ENCODE data around the gene NSG2.

NSG2 gene

DNA sequence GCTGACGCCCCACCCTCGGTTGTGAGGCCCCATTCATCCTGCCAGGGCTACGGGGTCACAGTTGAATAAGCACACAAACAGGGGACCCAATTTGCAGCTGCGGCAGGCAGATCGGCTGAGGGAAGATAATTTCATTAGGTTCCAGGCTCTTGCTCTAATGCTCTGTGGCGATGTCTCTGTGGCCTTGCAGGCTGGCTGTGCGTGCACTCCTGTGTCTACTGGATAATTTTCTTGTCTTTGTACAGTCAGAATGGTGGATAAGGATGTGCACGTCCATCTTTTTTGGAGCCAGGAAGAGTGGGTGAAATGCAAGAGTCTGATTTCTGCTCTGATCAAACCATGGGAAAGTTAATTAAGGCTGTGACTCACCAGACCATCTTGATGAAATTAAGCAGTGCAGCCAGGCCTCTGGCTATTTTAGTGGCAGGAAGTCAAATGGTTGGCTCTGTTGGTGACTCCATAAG, 39.2 kb downstream of the NSG2 start:
- Histone ChIP-seq H3K4me3 (ENCODE audit: low read length, poor library complexity, severe bottlenecking) (no peak overlapping the region), H3K9me2 (replicated peaks; ENCODE audit: low read depth, low read length) (no peaks in the 10 kb centered on the region), H2AFZ (ENCODE audit: low read length) (no peak overlapping the region), H3K79me2 (ENCODE audit: insufficient read depth, low read length) (no peaks in the 10 kb centered on the region), H3K36me3 (ENCODE audit: insufficient read depth, low read length) (no peaks in the 10 kb centered on the region), H4K20me1 (ENCODE audit: insufficient read depth, low read length, poor library complexity, severe bottlenecking) (no peaks in the 10 kb centered on the region), H3K9ac (ENCODE audit: low read depth, low read length, poor library complexity, severe bottlenecking) (no peak overlapping the region), H3K9me3 (ENCODE audit: insufficient read depth, low read depth, low read length) (no peaks in the 10 kb centered on the region), H3K4me2 (ENCODE audit: low read depth, low read length, poor library complexity, severe bottlenecking) (no peak overlapping the region), H3K27me3 (ENCODE audit: insufficient read depth, low read length, poor library complexity, severe bottlenecking) (no peaks in the 10 kb centered on the region), H3F3A (ENCODE audit: low read depth) (no peaks in the 10 kb centered on the region), H3K4me1 (ENCODE audit: insufficient read depth, low read length, poor library complexity, severe bottlenecking) (no peaks in the 10 kb centered on the region)
- TF ChIP-seq EZH2phosphoT487 (IDR thresholded peaks at IDR 0.05; ENCODE audit: borderline replicate concordance): no peak
- TF ChIP-seq, protein P1, sequence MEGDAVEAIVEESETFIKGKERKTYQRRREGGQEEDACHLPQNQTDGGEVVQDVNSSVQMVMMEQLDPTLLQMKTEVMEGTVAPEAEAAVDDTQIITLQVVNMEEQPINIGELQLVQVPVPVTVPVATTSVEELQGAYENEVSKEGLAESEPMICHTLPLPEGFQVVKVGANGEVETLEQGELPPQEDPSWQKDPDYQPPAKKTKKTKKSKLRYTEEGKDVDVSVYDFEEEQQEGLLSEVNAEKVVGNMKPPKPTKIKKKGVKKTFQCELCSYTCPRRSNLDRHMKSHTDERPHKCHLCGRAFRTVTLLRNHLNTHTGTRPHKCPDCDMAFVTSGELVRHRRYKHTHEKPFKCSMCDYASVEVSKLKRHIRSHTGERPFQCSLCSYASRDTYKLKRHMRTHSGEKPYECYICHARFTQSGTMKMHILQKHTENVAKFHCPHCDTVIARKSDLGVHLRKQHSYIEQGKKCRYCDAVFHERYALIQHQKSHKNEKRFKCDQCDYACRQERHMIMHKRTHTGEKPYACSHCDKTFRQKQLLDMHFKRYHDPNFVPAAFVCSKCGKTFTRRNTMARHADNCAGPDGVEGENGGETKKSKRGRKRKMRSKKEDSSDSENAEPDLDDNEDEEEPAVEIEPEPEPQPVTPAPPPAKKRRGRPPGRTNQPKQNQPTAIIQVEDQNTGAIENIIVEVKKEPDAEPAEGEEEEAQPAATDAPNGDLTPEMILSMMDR (conservative IDR thresholded peaks at IDR 0.05; ENCODE audit: low read length): no peak

DNA sequence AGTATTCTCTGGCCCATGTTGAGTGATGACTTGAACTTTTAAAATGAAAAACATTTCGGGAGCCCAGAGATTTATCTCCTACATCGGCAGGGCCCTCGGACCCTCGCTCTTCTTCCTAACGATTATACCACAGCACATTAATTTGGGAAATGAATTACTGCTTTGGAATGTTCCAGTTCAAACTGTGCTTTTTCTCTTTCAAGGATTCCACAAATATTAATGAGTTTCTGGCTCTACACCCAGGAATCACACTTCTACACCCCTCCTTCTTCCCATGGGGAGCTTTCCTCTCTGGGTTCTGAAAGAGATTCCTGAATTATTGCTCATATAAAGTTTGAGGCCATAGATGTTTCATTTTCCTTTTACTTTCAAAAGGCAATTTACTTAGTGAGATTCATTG, 41.2 kb downstream of the NSG2 start:
- Histone ChIP-seq H4K20me1 (ENCODE audit: insufficient read depth, low read length, poor library complexity, severe bottlenecking) (no peaks in the 10 kb centered on the region), H2AFZ (ENCODE audit: low read length) (no peak overlapping the region), H3F3A (ENCODE audit: low read depth) (no peaks in the 10 kb centered on the region), H3K79me2 (ENCODE audit: insufficient read depth, low read length) (no peaks in the 10 kb centered on the region), H3K4me1 (ENCODE audit: insufficient read depth, low read length, poor library complexity, severe bottlenecking) (no peaks in the 10 kb centered on the region), H3K9me3 (ENCODE audit: insufficient read depth, low read depth, low read length) (no peaks in the 10 kb centered on the region), H3K27me3 (ENCODE audit: insufficient read depth, low read length, poor library complexity, severe bottlenecking) (no peaks in the 10 kb centered on the region), H3K4me2 (ENCODE audit: low read depth, low read length, poor library complexity, severe bottlenecking) (no peak overlapping the region), H3K36me3 (ENCODE audit: insufficient read depth, low read length) (no peaks in the 10 kb centered on the region), H3K9me2 (replicated peaks; ENCODE audit: low read depth, low read length) (no peaks in the 10 kb centered on the region), H3K4me3 (ENCODE audit: low read length, poor library complexity, severe bottlenecking) (no peak overlapping the region), H3K9ac (ENCODE audit: low read depth, low read length, poor library complexity, severe bottlenecking) (no peak overlapping the region)
- TF ChIP-seq EZH2phosphoT487 (IDR thresholded peaks at IDR 0.05; ENCODE audit: borderline replicate concordance): no peak
- TF ChIP-seq, protein P1 (conservative IDR thresholded peaks at IDR 0.05; ENCODE audit: low read length): no peak

DNA sequence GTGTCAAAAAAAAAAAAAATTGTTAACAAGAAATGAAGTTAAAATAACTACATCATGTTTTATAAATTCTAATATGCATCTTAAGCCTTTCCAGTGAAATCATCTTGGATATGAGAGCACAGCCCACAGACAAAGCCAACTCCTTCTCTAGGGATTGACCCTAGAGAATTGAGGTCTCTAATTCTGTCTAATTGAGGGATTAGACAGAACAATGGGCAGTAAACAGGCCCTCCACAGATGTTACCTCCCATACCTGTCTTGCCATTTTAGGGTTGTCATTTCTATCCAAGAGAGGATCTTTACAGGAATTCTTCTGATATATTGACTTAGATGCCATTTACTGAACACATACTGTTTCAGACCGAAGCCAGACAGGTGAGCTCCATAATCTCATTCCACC, 42.3 kb downstream of the NSG2 start:
- TF ChIP-seq, protein P1 (conservative IDR thresholded peaks at IDR 0.05; ENCODE audit: low read length): no peak
- TF ChIP-seq EZH2phosphoT487 (IDR thresholded peaks at IDR 0.05; ENCODE audit: borderline replicate concordance): no peak
- H3K4me3 ChIP-seq (ENCODE audit: low read length, poor library complexity, severe bottlenecking): no peak overlapping the region
- H3K27me3 ChIP-seq (ENCODE audit: insufficient read depth, low read length, poor library complexity, severe bottlenecking): no peaks in the 10 kb centered on the region
- H4K20me1 ChIP-seq (ENCODE audit: insufficient read depth, low read length, poor library complexity, severe bottlenecking): no peaks in the 10 kb centered on the region
- no peak overlapping the region for H3K9ac ChIP-seq (ENCODE audit: low read depth, low read length, poor library complexity, severe bottlenecking)
- no peaks in the 10 kb centered on the region for H3F3A ChIP-seq (ENCODE audit: low read depth)
- no peaks in the 10 kb centered on the region for H3K9me3 ChIP-seq (ENCODE audit: insufficient read depth, low read depth, low read length)
- H3K79me2 ChIP-seq (ENCODE audit: insufficient read depth, low read length): no peaks in the 10 kb centered on the region
- no peaks in the 10 kb centered on the region for H3K36me3 ChIP-seq (ENCODE audit: insufficient read depth, low read length)
- no peak overlapping the region for H2AFZ ChIP-seq (ENCODE audit: low read length)
- H3K4me2 ChIP-seq (ENCODE audit: low read depth, low read length, poor library complexity, severe bottlenecking): no peak overlapping the region
- H3K4me1 ChIP-seq (ENCODE audit: insufficient read depth, low read length, poor library complexity, severe bottlenecking): no peaks in the 10 kb centered on the region
- no peaks in the 10 kb centered on the region for H3K9me2 ChIP-seq (replicated peaks; ENCODE audit: low read depth, low read length)
